OCI-LY3 (cell line): ENCODE results near the gene OPCML.

Experiments
- H2AFZ ChIP-seq: fragments of 200-600, 300-600 bp; shearing (Covaris generic); 2 replicates; pipeline ENCODE4 v1.6.0; 2014; ENCODE audit warnings: antibody characterized with exemption, low read depth, low read length
- H3K27ac ChIP-seq: fragments of 200-600, 300-600 bp; sonication (generic); 2 replicates; pipeline ENCODE4 v1.5.1; 2014; ENCODE audit warnings: mild to moderate bottlenecking, low read length, moderate library complexity, mixed read lengths
- H3K27me3 ChIP-seq: fragments of 200-600, 300-600 bp; sonication (generic); 2 replicates; pipeline ENCODE4 v1.6.1; 2014; ENCODE audit warnings: low read depth, low read length, mixed read lengths
- H3K36me3 ChIP-seq: fragments of 200-600, 300-600 bp; sonication (generic); replicated peaks from 2 replicates; pipeline ENCODE3; 2014; ENCODE audit warnings: low read depth, low read length, mixed read lengths
- H3K4me1 ChIP-seq: fragments of 300-600, 200-600 bp; sonication (generic); 2 replicates; pipeline ENCODE4 v1.6.1; 2014; ENCODE audit warnings: low read length, mixed read lengths
- H3K4me2 ChIP-seq: fragments of 200-600, 300-600 bp; sonication (generic); 2 replicates; pipeline ENCODE4 v1.6.1; 2014; ENCODE audit warnings: low read length, mixed read lengths
- H3K4me3 ChIP-seq: fragments of 300-600, 200-600 bp; sonication (generic); 2 replicates; pipeline ENCODE4 v1.5.1; 2014; ENCODE audit warnings: antibody characterized with exemption, mild to moderate bottlenecking, low read length, moderate library complexity
- H3K79me2 ChIP-seq: fragments of 300-600, 200-600 bp; shearing (Covaris generic); 2 replicates; pipeline ENCODE4 v1.6.1; 2014; ENCODE audit warnings: mild to moderate bottlenecking, low read length, mixed read lengths
- H3K9ac ChIP-seq: fragments of 300-600, 200-600 bp; shearing (Covaris generic); 2 replicates; pipeline ENCODE4 v1.6.0; 2014; ENCODE audit warnings: mild to moderate bottlenecking, low read length, moderate library complexity
- H3K9me3 ChIP-seq: fragments of 200-600, 300-600 bp; shearing (Covaris generic); 2 replicates; pipeline ENCODE4 v1.6.1; 2014; ENCODE audit warnings: low read length, mixed read lengths; ENCODE audit not compliant: insufficient read depth
- H4K20me1 ChIP-seq: fragments of 200-600, 300-600 bp; sonication (generic); 2 replicates; pipeline ENCODE4 v1.6.1; 2016; ENCODE audit warnings: low read length, mixed read lengths; ENCODE audit not compliant: insufficient read depth
- EZH2phosphoT487 ChIP-seq: fragments of 200-600 bp; shearing (Covaris generic); IDR thresholded peaks from 2 replicates; pipeline ENCODE4 v1.6.1; 2018; ENCODE audit warnings: antibody characterized with exemption, mixed run types, low read depth
- TF ChIP-seq, protein P1 (sequence below): fragments of 200-600, 300-600 bp; sonication (generic); IDR thresholded peaks from 2 replicates; pipeline ENCODE4 v1.5.1; 2014; ENCODE audit warnings: antibody characterized with exemption, low read length, low read depth

OPCML gene

DNA sequence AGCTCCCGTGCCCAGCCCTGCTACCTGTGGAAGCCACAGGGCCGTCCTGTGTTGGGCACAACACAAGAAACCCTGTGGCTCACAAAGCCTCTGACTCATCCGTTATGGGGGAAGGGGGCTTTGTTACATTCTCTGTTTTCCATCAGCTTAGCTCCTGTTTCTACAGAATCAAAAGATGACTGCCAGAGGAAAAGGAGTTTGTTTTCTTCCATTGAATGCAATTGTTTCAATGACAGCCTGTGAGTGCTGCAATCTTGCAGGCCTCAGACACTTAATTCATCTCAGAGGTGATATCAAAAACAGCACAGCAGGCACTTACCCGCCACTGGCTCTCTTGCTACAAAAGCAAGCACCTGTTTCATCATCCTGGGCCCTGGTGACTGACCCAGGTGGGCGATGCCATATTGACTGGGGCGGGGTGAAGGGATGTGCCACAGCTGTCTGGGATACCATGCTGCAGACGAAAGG is 194.3 kb downstream of the OPCML start:
- no peak overlapping the region for H3K9ac ChIP-seq
- no peaks in the 10 kb centered on the region for H3K79me2 ChIP-seq
- no peak overlapping the region for H3K27ac ChIP-seq
- TF ChIP-seq EZH2phosphoT487, result no peak
- TF ChIP-seq, protein P1, sequence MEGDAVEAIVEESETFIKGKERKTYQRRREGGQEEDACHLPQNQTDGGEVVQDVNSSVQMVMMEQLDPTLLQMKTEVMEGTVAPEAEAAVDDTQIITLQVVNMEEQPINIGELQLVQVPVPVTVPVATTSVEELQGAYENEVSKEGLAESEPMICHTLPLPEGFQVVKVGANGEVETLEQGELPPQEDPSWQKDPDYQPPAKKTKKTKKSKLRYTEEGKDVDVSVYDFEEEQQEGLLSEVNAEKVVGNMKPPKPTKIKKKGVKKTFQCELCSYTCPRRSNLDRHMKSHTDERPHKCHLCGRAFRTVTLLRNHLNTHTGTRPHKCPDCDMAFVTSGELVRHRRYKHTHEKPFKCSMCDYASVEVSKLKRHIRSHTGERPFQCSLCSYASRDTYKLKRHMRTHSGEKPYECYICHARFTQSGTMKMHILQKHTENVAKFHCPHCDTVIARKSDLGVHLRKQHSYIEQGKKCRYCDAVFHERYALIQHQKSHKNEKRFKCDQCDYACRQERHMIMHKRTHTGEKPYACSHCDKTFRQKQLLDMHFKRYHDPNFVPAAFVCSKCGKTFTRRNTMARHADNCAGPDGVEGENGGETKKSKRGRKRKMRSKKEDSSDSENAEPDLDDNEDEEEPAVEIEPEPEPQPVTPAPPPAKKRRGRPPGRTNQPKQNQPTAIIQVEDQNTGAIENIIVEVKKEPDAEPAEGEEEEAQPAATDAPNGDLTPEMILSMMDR, result no peak
- H2AFZ ChIP-seq, result no peak overlapping the region
- H3K9me3 ChIP-seq, result no peaks in the 10 kb centered on the region
- H3K27me3 ChIP-seq, result no peaks in the 10 kb centered on the region
- no peaks in the 10 kb centered on the region for H4K20me1 ChIP-seq
- no peaks in the 10 kb centered on the region for H3K4me1 ChIP-seq
- H3K36me3 ChIP-seq, result no peaks in the 10 kb centered on the region
- H3K4me3 ChIP-seq, result no peak overlapping the region
- no peak overlapping the region for H3K4me2 ChIP-seq

DNA sequence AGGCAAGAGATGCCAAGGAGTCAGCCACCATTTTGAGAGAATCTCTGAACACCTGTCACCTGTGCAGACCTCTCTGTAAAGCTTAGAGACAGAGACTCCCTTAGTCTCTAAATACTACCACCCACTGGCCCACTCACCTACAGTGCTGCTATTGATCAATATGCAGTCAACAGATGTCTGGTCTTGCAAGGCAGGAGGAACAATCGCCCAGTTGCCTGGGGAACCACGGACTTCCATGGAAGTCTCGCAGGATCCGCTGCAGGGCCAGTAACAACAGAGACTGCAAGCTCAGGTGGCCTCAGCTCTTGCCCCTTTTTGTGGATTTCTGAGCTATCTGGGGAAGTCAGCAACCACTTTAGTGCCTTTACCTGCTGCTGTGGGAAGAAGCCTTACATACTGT is 195.1 kb downstream of the OPCML start:
- Histone ChIP-seq H3K27ac (no peak overlapping the region), H3K4me3 (no peak overlapping the region), H4K20me1 (no peaks in the 10 kb centered on the region), H2AFZ (no peak overlapping the region), H3K4me2 (no peak overlapping the region), H3K9ac (no peak overlapping the region), H3K36me3 (no peaks in the 10 kb centered on the region), H3K4me1 (no peaks in the 10 kb centered on the region), H3K27me3 (no peaks in the 10 kb centered on the region), H3K9me3 (no peaks in the 10 kb centered on the region), H3K79me2 (no peaks in the 10 kb centered on the region)
- no peak for TF ChIP-seq EZH2phosphoT487
- TF ChIP-seq, protein P1, result no peak

DNA sequence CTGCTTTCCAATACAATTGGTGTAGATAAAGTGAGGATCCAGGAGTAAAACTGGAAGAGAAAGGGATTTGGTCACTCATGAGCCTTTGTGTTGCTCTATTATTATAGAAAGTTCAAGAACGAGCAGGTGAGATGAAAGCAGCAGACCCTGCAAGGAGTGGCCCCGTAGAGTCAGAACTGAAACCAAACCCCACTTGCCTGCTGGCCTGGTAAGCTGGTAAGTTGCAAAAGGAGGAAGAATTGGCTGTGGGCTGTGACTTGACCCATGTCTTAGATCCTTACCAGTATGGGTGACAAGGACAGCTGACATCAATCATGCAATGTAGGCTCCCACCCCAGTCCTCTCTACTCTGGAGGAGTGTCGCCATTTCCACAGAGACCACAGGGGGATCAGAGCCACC is 201.3 kb downstream of the OPCML start:
- TF ChIP-seq, protein P1, result no peak
- no peak for TF ChIP-seq EZH2phosphoT487
- Histone ChIP-seq H2AFZ (no peak overlapping the region), H3K9me3 (no peaks in the 10 kb centered on the region), H3K9ac (no peak overlapping the region), H3K4me1 (no peaks in the 10 kb centered on the region), H3K36me3 (no peaks in the 10 kb centered on the region), H3K27me3 (no peaks in the 10 kb centered on the region), H3K27ac (no peak overlapping the region), H4K20me1 (no peaks in the 10 kb centered on the region), H3K79me2 (no peaks in the 10 kb centered on the region), H3K4me2 (no peak overlapping the region), H3K4me3 (no peak overlapping the region)

DNA sequence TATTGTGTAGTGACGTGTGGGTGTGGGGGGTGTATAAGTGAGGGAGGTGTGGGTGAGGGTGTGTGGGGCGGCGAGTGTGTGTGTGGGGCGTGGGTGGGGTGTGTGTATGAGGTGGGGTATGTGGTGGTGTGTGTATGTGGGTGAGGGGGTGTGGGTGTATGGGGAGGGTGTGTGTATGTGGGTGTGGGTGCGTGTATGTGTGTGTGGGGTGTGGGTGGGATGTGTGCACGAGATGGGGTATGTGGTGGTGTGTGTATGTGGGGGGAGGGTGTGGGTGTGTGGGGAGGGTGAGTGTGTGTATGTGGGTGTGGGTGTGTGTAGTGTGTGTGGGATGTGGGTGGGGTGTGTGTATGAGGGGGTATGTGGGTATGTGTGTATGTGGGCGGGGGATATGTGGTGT is 205.5 kb downstream of the OPCML start:
- TF ChIP-seq, protein P1, result no peak
- no peak for TF ChIP-seq EZH2phosphoT487
- Histone ChIP-seq H3K4me1 (no peaks in the 10 kb centered on the region), H2AFZ (no peak overlapping the region), H3K27me3 (no peaks in the 10 kb centered on the region), H3K9me3 (no peaks in the 10 kb centered on the region), H3K79me2 (no peaks in the 10 kb centered on the region), H3K27ac (no peak overlapping the region), H3K4me2 (no peak overlapping the region), H3K9ac (no peak overlapping the region), H4K20me1 (no peaks in the 10 kb centered on the region), H3K36me3 (no peaks in the 10 kb centered on the region), H3K4me3 (no peak overlapping the region)
